ENCODE measurements around the gene BRMS1.

BRMS1 gene

GRCh38 chr11:66309475-66309874 is 35.4 kb downstream of the BRMS1 start:
- H3K4me3 ChIP-seq (ENCODE audit: low read depth, low read length), result no peak overlapping the region
- DNase-seq (ENCODE audit: low read depth, low spot score), result no peak
- no peak for TF ChIP-seq CTCF (IDR thresholded peaks at IDR 0.05; ENCODE audit: low read depth, low read length)
- in situ Hi-C loops (cut with HindIII; ENCODE audit: low sequenced_read_pairs), result no loop called here

GRCh38 chr11:66302656-66303055 is 42.2 kb downstream of the BRMS1 start:
- TF ChIP-seq CTCF (IDR thresholded peaks at IDR 0.05; ENCODE audit: low read depth, low read length), result no peak
- H3K4me3 ChIP-seq (ENCODE audit: low read depth, low read length), result no peak overlapping the region
- no peak for DNase-seq (ENCODE audit: low read depth, low spot score)
- in situ Hi-C loops (cut with HindIII; ENCODE audit: low sequenced_read_pairs), result no loop called here

GRCh38 chr11:66299186-66299585 is 45.7 kb downstream of the BRMS1 start:
- no peak for DNase-seq (ENCODE audit: low read depth, low spot score)
- no peak for TF ChIP-seq CTCF (IDR thresholded peaks at IDR 0.05; ENCODE audit: low read depth, low read length)
- in situ Hi-C loops (cut with HindIII; ENCODE audit: low sequenced_read_pairs), result no loop called here
- H3K4me3 ChIP-seq (ENCODE audit: low read depth, low read length), result no peak overlapping the region

- TF ChIP-seq CTCF (IDR thresholded peaks at IDR 0.05; ENCODE audit: low read depth, low read length), result no peak
- in situ Hi-C loops (cut with HindIII; ENCODE audit: low sequenced_read_pairs), result no loop called here
- no peak for DNase-seq (ENCODE audit: low read depth, low spot score)
- no peak overlapping the region for H3K4me3 ChIP-seq (ENCODE audit: low read depth, low read length)
Observed at GRCh38 chr11:66297610-66298009, 47.3 kb downstream of the BRMS1 start.

GRCh38 chr11:66294626-66295620 is 50.0 kb downstream of the BRMS1 start:
- DNase-seq (ENCODE audit: low read depth, low spot score), result no peak
- TF ChIP-seq CTCF (IDR thresholded peaks at IDR 0.05; ENCODE audit: low read depth, low read length), result no peak
- H3K4me3 ChIP-seq (ENCODE audit: low read depth, low read length), result no peak overlapping the region
- in situ Hi-C loops (cut with HindIII; ENCODE audit: low sequenced_read_pairs), result no loop called here

GRCh38 chr11:66293777-66294625 is 50.9 kb downstream of the BRMS1 start:
- no peak for DNase-seq (ENCODE audit: low read depth, low spot score)
- in situ Hi-C loops (cut with HindIII; ENCODE audit: low sequenced_read_pairs), result no loop called here
- no peak for TF ChIP-seq CTCF (IDR thresholded peaks at IDR 0.05; ENCODE audit: low read depth, low read length)
- no peak overlapping the region for H3K4me3 ChIP-seq (ENCODE audit: low read depth, low read length)
